Measurements from ENCODE around the gene RTL5.

RTL5 gene

GRCh38 chrX:72141372-72142004 lies 9.8 kb upstream of the RTL5 start:
- no peak overlapping the region for H3K4me3 ChIP-seq (ENCODE audit: low read depth, low read length)
- no peak for DNase-seq (ENCODE audit: low read depth)
- no peak for TF ChIP-seq CTCF (IDR thresholded peaks at IDR 0.05; ENCODE audit: low read depth, low read length, missing control alignments)

DNA sequence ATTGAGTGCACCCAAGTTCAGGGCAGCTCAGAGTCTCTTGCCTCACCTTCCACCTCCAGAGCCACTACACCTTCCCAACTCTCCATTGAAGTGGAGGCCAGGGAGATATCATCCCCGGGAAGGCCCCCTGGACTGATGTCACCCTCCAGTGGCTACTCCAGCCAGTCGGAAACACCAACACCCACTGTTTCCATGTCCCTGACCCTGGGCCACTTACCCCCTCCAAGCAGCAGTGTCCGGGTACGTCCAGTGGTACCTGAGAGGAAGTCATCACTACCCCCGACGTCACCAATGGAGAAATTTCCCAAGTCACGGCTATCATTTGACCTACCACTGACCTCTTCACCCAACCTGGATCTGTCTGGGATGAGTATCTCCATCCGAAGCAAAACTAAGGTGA lies 7.8 kb upstream of the RTL5 start:
- no peak for TF ChIP-seq CTCF (IDR thresholded peaks at IDR 0.05; ENCODE audit: low read depth, low read length, missing control alignments)
- H3K4me3 ChIP-seq (ENCODE audit: low read depth, low read length) = no peak overlapping the region
- DNase-seq (ENCODE audit: low read depth) = no peak

DNA sequence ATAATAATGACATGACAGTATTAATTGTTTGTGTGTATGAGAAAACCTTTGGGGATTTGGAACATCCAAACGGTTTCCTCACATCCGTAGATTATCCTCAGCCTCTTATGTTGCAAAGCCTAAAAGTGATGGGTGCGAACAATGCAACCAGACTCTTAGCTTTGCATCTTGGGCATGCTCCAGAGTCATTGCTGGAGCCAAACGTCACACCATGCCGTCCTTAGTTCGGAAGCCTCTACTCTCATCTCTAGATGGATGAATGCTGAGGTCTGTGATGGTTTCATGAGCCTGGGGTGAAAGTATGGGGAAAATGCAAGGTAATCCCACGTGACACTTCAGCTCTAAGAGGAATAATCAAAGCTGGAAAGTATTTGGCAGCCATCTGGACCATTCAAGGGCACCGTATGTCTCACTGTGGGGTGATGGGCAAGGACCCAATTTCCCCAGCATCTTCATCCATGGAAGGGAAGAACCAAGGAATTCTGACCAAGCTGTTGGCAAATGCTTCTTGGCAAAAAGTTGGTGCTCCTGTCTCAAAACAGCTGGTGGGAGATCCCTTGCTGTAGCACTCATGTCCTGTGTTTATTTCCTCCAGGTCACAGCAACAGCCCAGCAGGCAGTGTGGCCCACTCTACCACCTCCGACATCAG lies 6.3 kb upstream of the RTL5 start:
- no peak for DNase-seq (ENCODE audit: low read depth)
- H3K4me3 ChIP-seq (ENCODE audit: low read depth, low read length) = no peak overlapping the region
- no peak for TF ChIP-seq CTCF (IDR thresholded peaks at IDR 0.05; ENCODE audit: low read depth, low read length, missing control alignments)

DNA sequence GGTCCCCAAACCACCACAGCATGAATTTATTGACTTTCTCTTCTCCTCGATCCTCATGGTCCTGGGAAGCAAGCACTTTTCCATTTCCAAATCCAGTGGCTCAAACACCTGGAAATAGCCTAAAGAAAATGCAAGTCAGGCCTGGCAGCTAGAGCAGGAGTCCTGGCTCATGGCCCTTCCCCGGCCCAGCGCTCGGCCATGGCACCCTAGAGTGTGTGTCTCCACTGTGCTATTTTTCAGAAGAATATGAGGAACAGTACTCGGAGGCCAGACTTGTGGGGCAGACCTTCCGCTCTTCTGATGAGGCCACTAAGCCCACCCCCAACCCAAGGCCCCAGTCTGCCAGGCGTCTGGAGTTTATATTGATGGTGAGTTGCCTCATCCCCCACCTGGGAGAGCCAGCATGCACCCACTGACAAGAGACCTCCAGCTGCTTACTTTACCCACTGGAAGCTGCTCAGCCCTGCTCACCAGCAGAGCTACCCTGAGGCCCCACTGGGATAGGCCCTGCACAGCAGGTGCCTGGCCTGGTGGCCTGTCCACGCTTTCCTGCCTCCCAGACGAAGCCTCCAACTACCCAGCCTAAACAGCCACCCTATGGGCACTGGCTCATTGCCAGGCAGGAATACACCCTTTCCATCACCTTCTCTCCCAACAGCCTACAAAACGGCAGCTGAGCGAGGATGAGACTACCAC lies 2.3 kb upstream of the RTL5 start:
- no peak overlapping the region for H3K4me3 ChIP-seq (ENCODE audit: low read depth, low read length)
- no peak for TF ChIP-seq CTCF (IDR thresholded peaks at IDR 0.05; ENCODE audit: low read depth, low read length, missing control alignments)
- no peak for DNase-seq (ENCODE audit: low read depth)

GRCh38 chrX:72132456-72132855 lies 741 bp upstream of the RTL5 start:
- DNase-seq (ENCODE audit: low read depth) = no peak
- H3K4me3 ChIP-seq (ENCODE audit: low read depth, low read length) = no peak overlapping the region
- no peak for TF ChIP-seq CTCF (IDR thresholded peaks at IDR 0.05; ENCODE audit: low read depth, low read length, missing control alignments)

DNA sequence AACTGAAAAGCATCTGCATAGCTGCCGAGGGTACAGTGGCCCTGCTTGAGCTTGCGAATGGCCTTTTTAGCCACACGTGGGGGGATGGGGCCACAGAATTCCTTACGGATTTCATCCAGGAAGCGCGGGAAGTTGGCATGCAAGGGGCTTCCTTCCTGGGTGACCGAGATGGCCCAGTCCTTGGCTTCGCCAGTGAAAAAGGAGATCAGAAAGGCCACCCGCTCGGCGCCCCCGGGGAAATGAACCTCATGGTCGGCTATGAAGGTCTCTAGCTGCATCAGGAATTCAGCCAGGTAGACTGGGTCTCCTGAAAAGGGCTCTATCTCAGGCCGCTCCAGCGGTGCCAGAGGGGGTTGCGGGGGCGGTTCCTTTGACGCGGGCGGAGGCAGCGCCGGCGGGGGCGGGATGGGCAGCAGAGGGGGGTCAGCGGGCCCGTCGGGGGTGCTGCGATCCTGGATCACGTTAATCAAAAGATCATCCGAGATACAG lies 909 bp downstream of the RTL5 start:
- DNase-seq (ENCODE audit: low read depth) = no peak
- H3K4me3 ChIP-seq (ENCODE audit: low read depth, low read length) = no peak overlapping the region
- TF ChIP-seq CTCF (IDR thresholded peaks at IDR 0.05; ENCODE audit: low read depth, low read length, missing control alignments) = no peak
